ENCODE data around the gene ANAPC16. TPM values are rescaled to one million over a fixed set of nuclear protein-coding genes. Genes with fewer than 3 reads are reported as not detected.
"Not testable (repeated sequence)": the region's sequence is repeated elsewhere in the genome, so short reads cannot be mapped to it uniquely, and the experiment has no call there.

The ANAPC16 gene
- total RNA-seq, 1 donor from 2014 or later, result 95.9 TPM

DNA sequence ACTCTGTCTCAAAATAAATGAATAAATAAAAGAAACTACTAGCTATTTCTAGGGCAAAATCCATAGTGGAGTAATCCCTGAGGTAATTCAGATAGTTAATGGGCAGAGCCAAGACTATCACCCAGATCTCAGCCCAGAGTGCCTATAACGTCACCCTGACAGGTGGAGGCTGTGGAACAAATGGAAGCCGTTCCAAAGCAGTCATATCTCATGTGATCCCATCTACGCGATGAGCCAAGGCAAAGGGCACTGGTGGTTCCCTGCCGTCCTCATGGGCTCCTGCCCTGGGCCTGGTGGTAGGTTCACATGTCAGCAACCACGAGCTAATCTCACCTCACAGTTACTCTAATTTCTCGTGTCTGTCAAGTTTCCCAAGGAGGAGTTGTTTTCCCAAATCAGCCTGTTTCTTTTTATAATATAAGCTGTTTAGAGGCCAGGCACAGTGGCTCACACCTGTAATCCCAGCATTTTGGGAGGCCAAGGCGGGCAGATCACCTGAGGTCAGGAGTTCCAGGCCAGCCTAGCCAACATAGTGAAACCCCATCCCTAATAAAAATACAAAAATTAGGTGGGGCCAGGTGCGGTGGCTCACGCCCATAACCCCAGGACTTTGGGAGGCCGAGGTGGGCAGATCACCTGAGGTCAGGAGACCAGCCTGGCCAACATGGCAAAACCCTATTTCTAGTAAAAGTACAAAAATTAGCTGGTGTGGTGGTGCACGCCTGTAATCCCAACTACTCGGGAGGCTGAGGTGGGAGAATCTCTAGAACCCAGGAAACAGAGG lies 22.8 kb downstream of the ANAPC16 start:
- Mint-ChIP-seq H3K36me3 (ENCODE audit: low read depth) (peaks cover 32% of the 10 kb centered on the region), H3K27ac (no peak overlapping the region), H3K4me3 (ENCODE audit: low read depth) (no peak overlapping the region), H3K9me3 (no peaks in the 10 kb centered on the region), H3K27me3 (ENCODE audit: low read depth) (no peaks in the 10 kb centered on the region), H3K4me1 (ENCODE audit: low read depth) (peaks cover 15% of the 10 kb centered on the region)
- DNase-seq (ENCODE audit: low spot score), result no peak
- intact Hi-C loops (cut with micrococcal nuclease), result no loop called here

GRCh38 chr10:72239409-72239808 lies 23.6 kb downstream of the ANAPC16 start:
- intact Hi-C loops (cut with micrococcal nuclease), result no loop called here
- Mint-ChIP-seq H3K4me1 (ENCODE audit: low read depth) (peaks cover 20% of the 10 kb centered on the region), H3K36me3 (ENCODE audit: low read depth) (peaks cover 26% of the 10 kb centered on the region), H3K27ac (no peak overlapping the region), H3K4me3 (ENCODE audit: low read depth) (no peak overlapping the region), H3K9me3 (no peaks in the 10 kb centered on the region), H3K27me3 (ENCODE audit: low read depth) (no peaks in the 10 kb centered on the region)
- DNase-seq (ENCODE audit: low spot score), result no peak

- H3K9me3 Mint-ChIP-seq, result no peaks in the 10 kb centered on the region
- H3K4me3 Mint-ChIP-seq (ENCODE audit: low read depth), result no peak overlapping the region
These were observed 24.6 kb downstream of the ANAPC16 start for GRCh38 chr10:72240371-72240770.

GRCh38 chr10:72241691-72242252 lies 26.0 kb downstream of the ANAPC16 start:
- H3K27me3 Mint-ChIP-seq (ENCODE audit: low read depth), result no peaks in the 10 kb centered on the region
- H3K4me3 Mint-ChIP-seq (ENCODE audit: low read depth), result no peak overlapping the region
- DNase-seq (ENCODE audit: low spot score), result no peak
- H3K36me3 Mint-ChIP-seq (ENCODE audit: low read depth), result peaks cover 14% of the 10 kb centered on the region
- peak overlapping the region; percentile 80 for H3K27ac Mint-ChIP-seq
- intact Hi-C loops (cut with micrococcal nuclease), result no loop called here
- peaks cover 37% of the 10 kb centered on the region for H3K4me1 Mint-ChIP-seq (ENCODE audit: low read depth)
- H3K9me3 Mint-ChIP-seq, result no peaks in the 10 kb centered on the region

More at GRCh38 chr10:72240371-72240770, 24.6 kb downstream of the ANAPC16 start:
- peaks cover 29% of the 10 kb centered on the region for H3K4me1 Mint-ChIP-seq (ENCODE audit: low read depth)
- no peak overlapping the region for H3K27ac Mint-ChIP-seq
- intact Hi-C loops (cut with micrococcal nuclease), result no loop called here
- H3K36me3 Mint-ChIP-seq (ENCODE audit: low read depth), result peaks cover 22% of the 10 kb centered on the region
- no peaks in the 10 kb centered on the region for H3K27me3 Mint-ChIP-seq (ENCODE audit: low read depth)
- no peak for DNase-seq (ENCODE audit: low spot score)

- H3K4me3 Mint-ChIP-seq (ENCODE audit: low read depth), result no peak overlapping the region
These were observed 26.9 kb downstream of the ANAPC16 start for GRCh38 chr10:72242675-72243074.

DNA sequence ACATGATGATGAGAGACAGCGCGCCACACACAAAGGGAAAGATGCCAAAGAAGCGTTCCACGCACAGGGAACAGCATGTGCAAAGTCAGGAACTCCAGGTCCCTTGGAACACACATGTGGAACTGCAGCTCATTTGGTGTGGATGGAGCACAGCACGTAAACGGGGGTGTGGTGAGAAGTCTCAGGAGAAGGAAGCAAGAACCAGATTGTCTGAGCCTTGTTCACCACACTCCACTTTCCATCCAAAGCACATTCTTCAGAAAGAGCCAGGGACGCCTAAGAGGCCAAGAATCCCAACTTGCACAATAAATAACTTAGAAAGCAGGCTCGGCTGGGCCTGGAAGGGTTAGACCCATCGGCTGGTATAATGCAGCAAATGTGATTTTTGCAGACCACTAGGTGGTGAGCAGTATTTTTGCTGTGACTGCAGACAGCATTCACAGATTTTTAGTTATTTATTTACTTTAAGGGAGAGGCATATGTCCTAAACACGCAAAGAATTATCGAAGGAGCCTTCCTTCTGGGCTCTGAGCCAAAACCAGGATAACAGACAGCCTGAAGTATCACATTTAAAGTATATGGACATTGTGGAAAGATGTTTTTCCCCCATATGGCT lies 28.1 kb downstream of the ANAPC16 start:
- no peaks in the 10 kb centered on the region for H3K27me3 Mint-ChIP-seq (ENCODE audit: low read depth)
- intact Hi-C loops (cut with micrococcal nuclease), result loop anchor here (2.0 kb wide), 1 partner anchor 17 kb away; no protein-coding TSS in a partner anchor
- H3K4me3 Mint-ChIP-seq (ENCODE audit: low read depth), result no peak overlapping the region
- no peaks in the 10 kb centered on the region for H3K9me3 Mint-ChIP-seq
- no peak for DNase-seq (ENCODE audit: low spot score)
- peaks cover 5% of the 10 kb centered on the region for H3K36me3 Mint-ChIP-seq (ENCODE audit: low read depth)
- peak overlapping the region; percentile 63 for H3K27ac Mint-ChIP-seq
- H3K4me1 Mint-ChIP-seq (ENCODE audit: low read depth), result peaks cover 54% of the 10 kb centered on the region

More at GRCh38 chr10:72242675-72243074, 26.9 kb downstream of the ANAPC16 start:
- peaks cover 8% of the 10 kb centered on the region for H3K36me3 Mint-ChIP-seq (ENCODE audit: low read depth)
- no peaks in the 10 kb centered on the region for H3K27me3 Mint-ChIP-seq (ENCODE audit: low read depth)
- peak overlapping the region; percentile 60 for H3K27ac Mint-ChIP-seq
- H3K4me1 Mint-ChIP-seq (ENCODE audit: low read depth), result peaks cover 42% of the 10 kb centered on the region
- intact Hi-C loops (cut with micrococcal nuclease), result no loop called here
- no peak for DNase-seq (ENCODE audit: low spot score)
- H3K9me3 Mint-ChIP-seq, result no peaks in the 10 kb centered on the region

- peaks cover 3% of the 10 kb centered on the region for H3K36me3 Mint-ChIP-seq (ENCODE audit: low read depth)
- intact Hi-C loops (cut with micrococcal nuclease), result loop anchor here (2.0 kb wide), 1 partner anchor 16 kb away; no protein-coding TSS in a partner anchor
- H3K4me3 Mint-ChIP-seq (ENCODE audit: low read depth), result no peak overlapping the region
- no peaks in the 10 kb centered on the region for H3K9me3 Mint-ChIP-seq
- H3K27me3 Mint-ChIP-seq (ENCODE audit: low read depth), result no peaks in the 10 kb centered on the region
- no peak for DNase-seq (ENCODE audit: low spot score)
- H3K4me1 Mint-ChIP-seq (ENCODE audit: low read depth), result peaks cover 53% of the 10 kb centered on the region
- H3K27ac Mint-ChIP-seq, result peak overlapping the region; percentile 63
These were observed 28.8 kb downstream of the ANAPC16 start for GRCh38 chr10:72244573-72245038.

- no peak for DNase-seq (ENCODE audit: low spot score)
- intact Hi-C loops (cut with micrococcal nuclease), result loop anchor here (2.0 kb wide), 1 partner anchor 15 kb away; no protein-coding TSS in a partner anchor
- H3K27me3 Mint-ChIP-seq (ENCODE audit: low read depth), result no peaks in the 10 kb centered on the region
- no peak overlapping the region for H3K4me3 Mint-ChIP-seq (ENCODE audit: low read depth)
- H3K27ac Mint-ChIP-seq, result peak overlapping the region; percentile 63
- peaks cover 61% of the 10 kb centered on the region for H3K4me1 Mint-ChIP-seq (ENCODE audit: low read depth)
- H3K36me3 Mint-ChIP-seq (ENCODE audit: low read depth), result no peaks in the 10 kb centered on the region
- no peaks in the 10 kb centered on the region for H3K9me3 Mint-ChIP-seq
These were observed 30.2 kb downstream of the ANAPC16 start for GRCh38 chr10:72245949-72246525.

- Mint-ChIP-seq H3K4me1 (ENCODE audit: low read depth) (peaks cover 64% of the 10 kb centered on the region), H3K4me3 (ENCODE audit: low read depth) (peak overlapping the region; percentile 69), H3K36me3 (ENCODE audit: low read depth) (no peaks in the 10 kb centered on the region), H3K9me3 (no peaks in the 10 kb centered on the region), H3K27ac (peak overlapping the region; percentile 97), H3K27me3 (ENCODE audit: low read depth) (no peaks in the 10 kb centered on the region)
- peak; percentile 80 for DNase-seq (ENCODE audit: low spot score)
- intact Hi-C loops (cut with micrococcal nuclease), result loop anchor here (1.0 to 2.0 kb wide), 3 partner anchors 30 to 86 kb away; no protein-coding TSS in a partner anchor
These were observed 32.8 kb downstream of the ANAPC16 start for GRCh38 chr10:72248468-72249151.

GRCh38 chr10:72249176-72249862 lies 33.5 kb downstream of the ANAPC16 start:
- H3K9me3 Mint-ChIP-seq; DNase-seq (ENCODE audit: low spot score); H3K36me3 Mint-ChIP-seq (ENCODE audit: low read depth); H3K27me3 Mint-ChIP-seq (ENCODE audit: low read depth): not testable (repeated sequence)
- H3K4me3 Mint-ChIP-seq (ENCODE audit: low read depth), result peak overlapping the region; percentile 69
- H3K4me1 Mint-ChIP-seq (ENCODE audit: low read depth), result peaks cover 62% of the 10 kb centered on the region
- intact Hi-C loops (cut with micrococcal nuclease), result loop anchor here (1.0 to 2.0 kb wide), 3 partner anchors 31 to 85 kb away; no protein-coding TSS in a partner anchor
- peak overlapping the region; percentile 97 for H3K27ac Mint-ChIP-seq

DNA sequence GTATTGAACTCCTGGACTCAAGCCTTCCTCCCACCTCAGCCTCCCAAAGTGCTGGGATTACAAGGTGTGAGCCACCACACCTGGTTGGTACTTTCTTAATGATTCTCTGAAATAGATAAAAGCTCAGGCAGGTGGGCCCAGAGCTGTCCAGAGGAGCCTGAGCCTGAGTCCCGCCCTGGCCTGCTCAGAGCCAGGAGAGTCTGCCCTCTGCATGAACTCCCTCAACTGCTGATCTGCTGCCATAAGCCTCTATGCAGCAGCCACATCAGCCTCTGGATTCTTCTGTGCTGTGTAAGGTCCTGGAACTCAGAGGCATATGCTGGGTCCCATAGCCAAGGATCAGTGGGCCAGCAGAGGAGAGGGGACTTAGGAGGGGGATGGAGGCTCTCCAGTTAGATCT lies 34.9 kb downstream of the ANAPC16 start:
- Mint-ChIP-seq H3K36me3 (ENCODE audit: low read depth) (no peaks in the 10 kb centered on the region), H3K4me1 (ENCODE audit: low read depth) (peaks cover 60% of the 10 kb centered on the region), H3K27ac (peak overlapping the region; percentile 29), H3K4me3 (ENCODE audit: low read depth) (peak overlapping the region; percentile 20), H3K27me3 (ENCODE audit: low read depth) (no peaks in the 10 kb centered on the region), H3K9me3 (no peaks in the 10 kb centered on the region)
- intact Hi-C loops (cut with micrococcal nuclease), result no loop called here
- DNase-seq (ENCODE audit: low spot score), result no peak

DNA sequence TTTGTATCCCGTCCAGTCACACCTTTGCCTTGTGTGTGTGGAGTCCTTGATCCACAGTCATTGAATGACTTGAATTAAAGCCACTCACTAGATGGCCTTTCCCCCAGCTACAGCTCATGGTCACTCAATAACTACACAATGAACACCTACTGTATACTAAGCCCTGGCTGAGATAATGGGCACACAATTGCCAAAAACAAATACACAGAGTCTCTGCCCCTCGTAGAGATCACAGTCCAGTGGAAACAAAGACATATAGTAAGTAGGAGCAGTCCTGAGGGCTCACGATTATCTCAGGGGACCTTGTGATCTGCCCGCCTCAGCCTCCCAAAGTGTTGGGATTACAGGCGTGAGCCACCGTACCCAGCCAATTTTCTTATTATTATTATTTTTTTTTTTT lies 35.8 kb downstream of the ANAPC16 start:
- no peaks in the 10 kb centered on the region for H3K36me3 Mint-ChIP-seq (ENCODE audit: low read depth)
- H3K4me1 Mint-ChIP-seq (ENCODE audit: low read depth), result peaks cover 59% of the 10 kb centered on the region
- no peak overlapping the region for H3K27ac Mint-ChIP-seq
- intact Hi-C loops (cut with micrococcal nuclease), result no loop called here
- no peak overlapping the region for H3K4me3 Mint-ChIP-seq (ENCODE audit: low read depth)
- DNase-seq (ENCODE audit: low spot score), result no peak
- H3K9me3 Mint-ChIP-seq, result no peaks in the 10 kb centered on the region
- H3K27me3 Mint-ChIP-seq (ENCODE audit: low read depth), result no peaks in the 10 kb centered on the region
